HEK293T (cell line): Measurements from ENCODE around the gene COA8.

Source experiments
- ARNT ChIP-seq: fragments of 450-650 bp; IDR thresholded peaks from 2 replicates; pipeline ENCODE4 v1.6.1; 2017; ENCODE audit warnings: mild to moderate bottlenecking
- BHLHE40 ChIP-seq: fragments of 450-650 bp; IDR thresholded peaks from 2 replicates; pipeline ENCODE4 v1.6.1; 2016; ENCODE audit warnings: mild to moderate bottlenecking, moderate library complexity, borderline replicate concordance
- CTBP1 ChIP-seq: fragments of 450-650 bp; IDR thresholded peaks from 2 replicates; pipeline ENCODE4 v1.6.1; 2016; ENCODE audit warnings: borderline replicate concordance
- ELF4 ChIP-seq: fragments of 450-650 bp; IDR thresholded peaks from 2 replicates; pipeline ENCODE4 v1.6.1; 2017; ENCODE audit warnings: antibody characterized with exemption
- L3MBTL2 ChIP-seq: fragments of 450-650 bp; conservative IDR thresholded peaks from 2 replicates; pipeline ENCODE4 v1.6.1; 2016; ENCODE audit warnings: mild to moderate bottlenecking
- LEF1 ChIP-seq: fragments of 450-650 bp; IDR thresholded peaks from 2 replicates; pipeline ENCODE4 v1.6.1; 2017; ENCODE audit warnings: mild to moderate bottlenecking, borderline replicate concordance
- SUZ12 ChIP-seq: fragments of 450-650 bp; IDR thresholded peaks from 2 replicates; pipeline ENCODE4 v1.6.1; 2016; ENCODE audit warnings: mild to moderate bottlenecking
- TARDBP ChIP-seq: fragments of 450-650 bp; IDR thresholded peaks from 2 replicates; pipeline ENCODE4 v1.6.1; 2016
- ZNF384 ChIP-seq: fragments of 450-650 bp; IDR thresholded peaks from 2 replicates; pipeline ENCODE4 v1.6.1; 2016
- TF ChIP-seq, protein P1 (sequence below): fragments of 450-650 bp; IDR thresholded peaks from 2 replicates; pipeline ENCODE4 v1.6.1; 2016

DNA sequence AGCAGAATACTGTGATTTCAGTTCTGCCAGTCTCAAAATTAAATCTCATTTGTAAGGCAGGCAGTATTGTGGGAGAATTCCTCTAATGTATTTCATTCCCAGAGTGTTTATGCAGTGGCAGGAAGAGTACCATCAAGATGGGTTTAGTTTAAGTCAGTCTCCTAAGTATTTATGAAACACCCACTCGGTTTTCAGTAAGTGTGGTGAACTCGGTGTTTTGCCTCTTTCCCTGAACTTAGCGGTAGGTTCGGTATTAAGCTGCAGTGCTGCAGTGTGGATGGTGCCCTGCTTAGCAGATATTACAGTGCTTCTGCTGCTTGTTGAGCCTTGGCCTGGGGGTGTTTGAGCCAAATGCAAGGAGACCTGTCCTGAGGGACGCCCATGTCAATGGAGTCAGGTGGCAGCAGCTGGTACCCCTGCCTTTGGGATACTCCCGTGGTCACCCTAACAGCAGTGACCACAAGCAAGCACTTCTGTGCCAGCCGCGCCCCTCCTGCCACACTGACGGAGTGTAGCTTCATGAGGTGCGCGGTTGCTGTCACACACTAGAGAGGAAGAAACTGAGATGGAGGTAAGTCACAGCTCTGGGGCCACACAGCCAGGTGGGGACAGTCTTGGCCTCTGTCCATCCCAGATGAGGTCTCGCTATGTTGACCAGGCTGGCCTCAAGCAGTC, 15.8 kb downstream of the COA8 start:
- no peak for TF ChIP-seq LEF1
- no peak for TF ChIP-seq SUZ12
- TF ChIP-seq BHLHE40: no peak
- no peak for TF ChIP-seq ELF4
- TF ChIP-seq ZNF384: no peak
- no peak for TF ChIP-seq L3MBTL2
- TF ChIP-seq, protein P1, sequence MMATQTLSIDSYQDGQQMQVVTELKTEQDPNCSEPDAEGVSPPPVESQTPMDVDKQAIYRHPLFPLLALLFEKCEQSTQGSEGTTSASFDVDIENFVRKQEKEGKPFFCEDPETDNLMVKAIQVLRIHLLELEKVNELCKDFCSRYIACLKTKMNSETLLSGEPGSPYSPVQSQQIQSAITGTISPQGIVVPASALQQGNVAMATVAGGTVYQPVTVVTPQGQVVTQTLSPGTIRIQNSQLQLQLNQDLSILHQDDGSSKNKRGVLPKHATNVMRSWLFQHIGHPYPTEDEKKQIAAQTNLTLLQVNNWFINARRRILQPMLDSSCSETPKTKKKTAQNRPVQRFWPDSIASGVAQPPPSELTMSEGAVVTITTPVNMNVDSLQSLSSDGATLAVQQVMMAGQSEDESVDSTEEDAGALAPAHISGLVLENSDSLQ: no peak
- TF ChIP-seq ARNT: no peak
- no peak for TF ChIP-seq TARDBP
- TF ChIP-seq CTBP1: no peak
